ENCODE measurements around the gene GBP1.
"Not testable (repeated sequence)": the region's sequence is repeated elsewhere in the genome, so short reads cannot be mapped to it uniquely, and the experiment has no call there.

The GBP1 gene

DNA sequence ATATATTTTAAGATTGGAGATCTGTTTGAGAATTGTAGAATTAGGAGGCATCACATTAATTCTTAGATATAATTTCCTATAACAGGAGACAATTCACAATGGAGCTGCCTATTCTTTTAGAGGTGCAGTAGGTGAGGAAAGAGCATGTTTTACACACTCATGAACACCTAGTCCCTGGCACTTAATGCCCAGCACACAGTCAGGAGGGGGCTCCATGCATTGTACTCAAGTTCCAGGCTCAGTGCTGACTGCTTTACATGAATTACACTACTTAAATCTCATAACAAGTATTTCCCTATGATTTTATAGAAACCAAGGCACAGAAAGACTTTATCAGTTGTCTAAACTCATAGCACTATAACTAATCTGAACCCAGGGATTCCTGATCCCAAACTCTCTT is 42.0 kb downstream of the GBP1 start:
- Histone ChIP-seq H3K27me3 (ENCODE audit: control insufficient read depth in 1 of 2, insufficient read depth in 1 of 2, low read length in 2 of 2) (no peaks in the 10 kb centered on the region), H3K9ac (ENCODE audit: low read length) (peak overlapping the region; percentile 96), H3K36me3 (ENCODE audit: control insufficient read depth in 1 of 2, insufficient read depth in 2 of 2, low read depth in 1 of 2, low read length in 2 of 2) (peaks cover 6 to 19% of the 10 kb centered on the region in 2 experiments), H4K8ac (ENCODE audit: low read length) (peak overlapping the region; percentile 24), H3K4me1 (ENCODE audit: control insufficient read depth, insufficient read depth, low read depth, low read length) (peaks cover 2% of the 10 kb centered on the region), H3K4ac (ENCODE audit: low read depth in 1 of 2, low read length in 2 of 2) (peak overlapping the region in 1 of 2 experiments; percentile 79), H3K9me3 (ENCODE audit: control insufficient read depth, low read length) (no peaks in the 10 kb centered on the region), H2BK12ac (ENCODE audit: low read length in 2 of 2) (peak overlapping the region; percentile 60 to 99), H2AFZ (ENCODE audit: low read depth, low read length) (peak overlapping the region; percentile 93), H3K23ac (ENCODE audit: low read length in 2 of 2) (peak overlapping the region in 1 of 2 experiments; percentile 93), H3K4me2 (ENCODE audit: low read length, poor library complexity, severe bottlenecking) (no peak overlapping the region), H2BK15ac (ENCODE audit: low read depth, poor library complexity, severe bottlenecking) (no peak overlapping the region), H2BK5ac (ENCODE audit: low read depth, low read length, poor library complexity, severe bottlenecking) (peak overlapping the region; percentile 31), H4K91ac (ENCODE audit: low read length) (peak overlapping the region; percentile 67), H3K27ac (ENCODE audit: low read length, poor library complexity, severe bottlenecking) (peak overlapping the region; percentile 55), H3K79me1 (replicated peaks; ENCODE audit: low read length, poor library complexity, severe bottlenecking) (peaks cover 10% of the 10 kb centered on the region), H2BK120ac (ENCODE audit: low read depth, low read length) (no peak overlapping the region), H3K18ac (ENCODE audit: low read depth in 1 of 2, low read length in 2 of 2) (peak overlapping the region; percentile 40 to 92), H3K4me3 (ENCODE audit: insufficient read depth in 1 of 2, low read depth in 1 of 2, low read length in 2 of 2) (peak overlapping the region in 1 of 2 experiments; percentile 94), H2AK5ac (ENCODE audit: low read length, severe bottlenecking) (no peak overlapping the region), H3K14ac (ENCODE audit: low read length in 2 of 2) (peak overlapping the region in 1 of 2 experiments; percentile 91)
- DNase-seq: no peak

DNA sequence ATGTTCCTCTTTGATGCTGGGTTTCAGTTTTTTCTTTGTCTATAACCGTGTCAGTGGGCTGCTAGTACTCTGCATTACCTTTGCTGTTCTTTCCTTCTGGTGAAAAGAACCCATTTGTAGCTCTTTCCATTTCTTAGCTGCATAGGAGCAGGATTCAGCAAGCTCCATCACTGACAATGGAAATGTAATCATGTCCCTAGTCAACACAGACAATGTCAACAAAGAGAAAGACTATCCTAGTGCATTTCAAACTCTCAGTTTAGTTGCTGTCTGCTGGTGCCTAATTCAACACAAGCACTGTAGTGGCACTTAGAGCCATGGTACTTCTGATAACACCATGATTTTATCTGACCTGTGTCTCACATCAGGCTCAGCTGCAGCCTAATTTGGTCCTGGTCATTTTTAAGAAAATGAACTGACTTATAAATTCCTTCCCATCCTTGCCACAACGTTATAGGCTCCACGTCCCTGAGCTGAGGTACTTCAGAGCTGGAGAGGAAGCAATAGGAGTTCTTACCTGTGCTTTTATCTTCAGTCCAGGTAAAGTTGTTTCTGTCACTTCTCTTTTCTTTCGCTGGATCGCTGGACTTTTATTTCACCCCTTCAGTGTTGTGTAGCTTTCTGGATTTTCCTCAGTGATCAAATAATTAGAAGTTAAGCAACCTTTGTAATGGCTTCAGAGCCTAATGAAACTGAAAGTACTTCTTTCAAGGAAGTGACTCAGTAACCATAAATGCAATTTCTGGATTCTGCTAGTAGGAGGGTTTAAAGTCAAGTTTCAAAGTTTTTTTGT is 42.6 kb downstream of the GBP1 start, which contains the start of gene GBP3:
GBP3 (minus strand) TSS at position 700 of the 793 bp plus-strand sequence. CDS start 2,145 bp downstream, outside the sequence.
- Histone ChIP-seq H2BK15ac (ENCODE audit: low read depth, poor library complexity, severe bottlenecking) (no peak within 1 kb of the TSS), H2BK120ac (ENCODE audit: low read depth, low read length) (peak within 1 kb of the TSS; percentile 80), H3K36me3 (ENCODE audit: control insufficient read depth in 1 of 2, insufficient read depth in 2 of 2, low read depth in 1 of 2, low read length in 2 of 2) (peaks cover 6 to 19% of the 10 kb centered on the region in 2 experiments), H3K9ac (ENCODE audit: low read length) (peak within 1 kb of the TSS; percentile 96), H3K23ac (ENCODE audit: low read length in 2 of 2) (peak within 1 kb of the TSS in 1 of 2 experiments; percentile 93), H3K27me3 (ENCODE audit: control insufficient read depth in 1 of 2, insufficient read depth in 1 of 2, low read length in 2 of 2) (no peaks in the 10 kb centered on the region), H4K8ac (ENCODE audit: low read length) (peak within 1 kb of the TSS; percentile 57), H4K91ac (ENCODE audit: low read length) (peak within 1 kb of the TSS; percentile 67), H2BK12ac (ENCODE audit: low read length in 2 of 2) (peak within 1 kb of the TSS; percentile 60 to 99), H3K4me3 (ENCODE audit: insufficient read depth in 1 of 2, low read depth in 1 of 2, low read length in 2 of 2) (peak within 1 kb of the TSS in 1 of 2 experiments; percentile 94), H2AK5ac (ENCODE audit: low read length, severe bottlenecking) (no peak within 1 kb of the TSS), H2BK5ac (ENCODE audit: low read depth, low read length, poor library complexity, severe bottlenecking) (peak within 1 kb of the TSS; percentile 31), H3K27ac (ENCODE audit: low read length, poor library complexity, severe bottlenecking) (peak within 1 kb of the TSS; percentile 92), H3K4me2 (ENCODE audit: low read length, poor library complexity, severe bottlenecking) (peak within 1 kb of the TSS; percentile 81), H3K4me1 (ENCODE audit: control insufficient read depth, insufficient read depth, low read depth, low read length) (peaks cover 2% of the 10 kb centered on the region), H2AFZ (ENCODE audit: low read depth, low read length) (peak within 1 kb of the TSS; percentile 93), H3K14ac (ENCODE audit: low read length in 2 of 2) (peak within 1 kb of the TSS in 1 of 2 experiments; percentile 91), H3K9me3 (ENCODE audit: control insufficient read depth, low read length) (no peaks in the 10 kb centered on the region), H3K4ac (ENCODE audit: low read depth in 1 of 2, low read length in 2 of 2) (peak within 1 kb of the TSS; percentile 80 to 92), H3K79me1 (replicated peaks; ENCODE audit: low read length, poor library complexity, severe bottlenecking) (peaks cover 13% of the 10 kb centered on the region), H3K18ac (ENCODE audit: low read depth in 1 of 2, low read length in 2 of 2) (peak within 1 kb of the TSS; percentile 81 to 92)
- 27% methylated on average over 5 of the region's 5 CpGs for WGBS
- peak; percentile 86 for DNase-seq

DNA sequence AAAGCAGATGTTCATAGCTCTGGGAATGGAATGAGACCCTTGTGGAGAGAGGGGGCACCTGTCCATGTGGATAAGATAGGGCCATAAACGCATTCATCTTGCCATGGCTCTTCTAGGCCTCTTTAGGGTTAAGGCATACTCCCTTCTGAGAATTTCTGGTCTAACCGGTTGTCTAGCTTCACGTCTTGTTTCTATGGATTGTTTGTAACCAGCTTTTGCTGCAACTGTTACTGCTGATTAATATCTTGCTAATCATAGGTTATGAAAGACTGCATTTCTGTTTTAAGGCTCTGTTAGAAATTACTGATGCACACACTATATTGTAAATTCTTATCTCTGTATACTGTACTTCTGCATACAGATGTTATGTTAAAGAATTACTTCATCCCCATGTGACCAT is 46.7 kb downstream of the GBP1 start:
- H3K18ac ChIP-seq (ENCODE audit: low read depth in 1 of 2, low read length in 2 of 2); H2BK120ac ChIP-seq (ENCODE audit: low read depth, low read length); H2BK12ac ChIP-seq (ENCODE audit: low read length in 2 of 2); H3K14ac ChIP-seq (ENCODE audit: low read length in 2 of 2); H3K4ac ChIP-seq (ENCODE audit: low read depth in 1 of 2, low read length in 2 of 2); H3K9ac ChIP-seq (ENCODE audit: low read length); H2AK5ac ChIP-seq (ENCODE audit: low read length, severe bottlenecking); H3K27ac ChIP-seq (ENCODE audit: low read length, poor library complexity, severe bottlenecking); H3K4me3 ChIP-seq (ENCODE audit: insufficient read depth in 1 of 2, low read depth in 1 of 2, low read length in 2 of 2); H3K9me3 ChIP-seq (ENCODE audit: control insufficient read depth, low read length); H4K8ac ChIP-seq (ENCODE audit: low read length); H3K4me1 ChIP-seq (ENCODE audit: control insufficient read depth, insufficient read depth, low read depth, low read length); H4K91ac ChIP-seq (ENCODE audit: low read length); H3K4me2 ChIP-seq (ENCODE audit: low read length, poor library complexity, severe bottlenecking); H2BK15ac ChIP-seq (ENCODE audit: low read depth, poor library complexity, severe bottlenecking); H3K27me3 ChIP-seq (ENCODE audit: control insufficient read depth in 1 of 2, insufficient read depth in 1 of 2, low read length in 2 of 2); DNase-seq; H2BK5ac ChIP-seq (ENCODE audit: low read depth, low read length, poor library complexity, severe bottlenecking); H2AFZ ChIP-seq (ENCODE audit: low read depth, low read length); H3K23ac ChIP-seq (ENCODE audit: low read length in 2 of 2): not testable (repeated sequence)
- H3K36me3 ChIP-seq (ENCODE audit: control insufficient read depth in 1 of 2, insufficient read depth in 2 of 2, low read depth in 1 of 2, low read length in 2 of 2): peaks cover 13 to 51% of the 10 kb centered on the region in 2 experiments
- peaks cover 18% of the 10 kb centered on the region for H3K79me1 ChIP-seq (replicated peaks; ENCODE audit: low read length, poor library complexity, severe bottlenecking)
- 100% methylated on average over 1 of the region's 3 CpGs for WGBS

GRCh38 chr1:89008511-89008910 is 56.5 kb downstream of the GBP1 start:
- Histone ChIP-seq H3K4me2 (ENCODE audit: low read length, poor library complexity, severe bottlenecking) (no peak overlapping the region), H2AFZ (ENCODE audit: low read depth, low read length) (no peak overlapping the region), H2BK15ac (ENCODE audit: low read depth, poor library complexity, severe bottlenecking) (no peak overlapping the region), H3K23ac (ENCODE audit: low read length in 2 of 2) (no peak overlapping the region), H3K18ac (ENCODE audit: low read depth in 1 of 2, low read length in 2 of 2) (no peak overlapping the region), H3K27me3 (ENCODE audit: control insufficient read depth in 1 of 2, insufficient read depth in 1 of 2, low read length in 2 of 2) (no peaks in the 10 kb centered on the region), H3K4ac (ENCODE audit: low read depth in 1 of 2, low read length in 2 of 2) (no peak overlapping the region), H2BK5ac (ENCODE audit: low read depth, low read length, poor library complexity, severe bottlenecking) (no peak overlapping the region), H4K8ac (ENCODE audit: low read length) (no peak overlapping the region), H3K79me1 (replicated peaks; ENCODE audit: low read length, poor library complexity, severe bottlenecking) (peaks cover 3% of the 10 kb centered on the region), H3K4me1 (ENCODE audit: control insufficient read depth, insufficient read depth, low read depth, low read length) (no peaks in the 10 kb centered on the region), H3K27ac (ENCODE audit: low read length, poor library complexity, severe bottlenecking) (no peak overlapping the region), H4K91ac (ENCODE audit: low read length) (no peak overlapping the region), H2AK5ac (ENCODE audit: low read length, severe bottlenecking) (no peak overlapping the region), H2BK120ac (ENCODE audit: low read depth, low read length) (no peak overlapping the region), H3K36me3 (ENCODE audit: control insufficient read depth in 1 of 2, insufficient read depth in 2 of 2, low read depth in 1 of 2, low read length in 2 of 2) (peaks cover 21 to 88% of the 10 kb centered on the region in 2 experiments), H3K9ac (ENCODE audit: low read length) (no peak overlapping the region), H3K4me3 (ENCODE audit: insufficient read depth in 1 of 2, low read depth in 1 of 2, low read length in 2 of 2) (no peak overlapping the region), H3K14ac (ENCODE audit: low read length in 2 of 2) (no peak overlapping the region), H3K9me3 (ENCODE audit: control insufficient read depth, low read length) (no peaks in the 10 kb centered on the region), H2BK12ac (ENCODE audit: low read length in 2 of 2) (no peak overlapping the region)
- no peak for DNase-seq
- 99% methylated on average over 4 of the region's 4 CpGs for WGBS

All from mesenchymal stem cell (in vitro differentiated cells and primary cell).